ENCODE data around the gene PEAK1. TPM values are rescaled to one million over a fixed set of nuclear protein-coding genes. Genes with fewer than 3 reads are reported as not detected.

Gene PEAK1
- total RNA-seq, 4 donors from 2014 or later = 78.3 to 112 (median 95.2) TPM

DNA sequence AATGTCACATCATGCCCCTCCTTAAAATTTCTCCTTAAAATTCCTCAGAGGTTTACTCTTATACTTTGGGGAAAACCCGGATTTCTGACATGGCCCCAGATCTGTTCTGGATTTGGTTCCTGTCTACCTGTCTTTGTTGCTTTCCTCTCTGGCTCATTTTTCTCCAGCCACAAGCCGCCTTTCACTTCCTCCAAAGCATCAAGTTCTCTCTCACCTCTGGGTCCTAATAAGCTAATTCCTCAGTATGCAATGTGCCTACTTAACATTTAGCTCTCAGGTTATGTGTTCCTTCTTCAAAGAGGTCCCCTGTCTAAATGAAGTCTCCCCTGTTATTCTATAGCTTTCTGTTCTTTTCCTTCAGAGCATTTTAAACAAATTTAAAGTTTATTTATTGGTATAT lies 16.9 kb upstream of the PEAK1 start:
- no peaks in the 10 kb centered on the region for H3K9me3 ChIP-seq
- no peak overlapping the region for H3K27ac ChIP-seq
- 90 to 92% methylated on average over 2 of the region's 2 CpGs for WGBS, 2 donors
- TF ChIP-seq POLR2A (IDR thresholded peaks at IDR 0.05) = no peak
- TF ChIP-seq, protein P1, sequence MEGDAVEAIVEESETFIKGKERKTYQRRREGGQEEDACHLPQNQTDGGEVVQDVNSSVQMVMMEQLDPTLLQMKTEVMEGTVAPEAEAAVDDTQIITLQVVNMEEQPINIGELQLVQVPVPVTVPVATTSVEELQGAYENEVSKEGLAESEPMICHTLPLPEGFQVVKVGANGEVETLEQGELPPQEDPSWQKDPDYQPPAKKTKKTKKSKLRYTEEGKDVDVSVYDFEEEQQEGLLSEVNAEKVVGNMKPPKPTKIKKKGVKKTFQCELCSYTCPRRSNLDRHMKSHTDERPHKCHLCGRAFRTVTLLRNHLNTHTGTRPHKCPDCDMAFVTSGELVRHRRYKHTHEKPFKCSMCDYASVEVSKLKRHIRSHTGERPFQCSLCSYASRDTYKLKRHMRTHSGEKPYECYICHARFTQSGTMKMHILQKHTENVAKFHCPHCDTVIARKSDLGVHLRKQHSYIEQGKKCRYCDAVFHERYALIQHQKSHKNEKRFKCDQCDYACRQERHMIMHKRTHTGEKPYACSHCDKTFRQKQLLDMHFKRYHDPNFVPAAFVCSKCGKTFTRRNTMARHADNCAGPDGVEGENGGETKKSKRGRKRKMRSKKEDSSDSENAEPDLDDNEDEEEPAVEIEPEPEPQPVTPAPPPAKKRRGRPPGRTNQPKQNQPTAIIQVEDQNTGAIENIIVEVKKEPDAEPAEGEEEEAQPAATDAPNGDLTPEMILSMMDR (IDR thresholded peaks at IDR 0.05) = no peak
- TF ChIP-seq EP300 (IDR thresholded peaks at IDR 0.05) = no peak
- DNase-seq (ENCODE audit: low spot score in 2 of 2) = no peak
- no peak overlapping the region for H3K4me3 ChIP-seq
- H3K4me1 ChIP-seq = peaks cover 0 to 11% (median 0%) of the 10 kb centered on the region in 4 donors
- H3K27me3 ChIP-seq = no peaks in the 10 kb centered on the region
- no peaks in the 10 kb centered on the region for H3K36me3 ChIP-seq

DNA sequence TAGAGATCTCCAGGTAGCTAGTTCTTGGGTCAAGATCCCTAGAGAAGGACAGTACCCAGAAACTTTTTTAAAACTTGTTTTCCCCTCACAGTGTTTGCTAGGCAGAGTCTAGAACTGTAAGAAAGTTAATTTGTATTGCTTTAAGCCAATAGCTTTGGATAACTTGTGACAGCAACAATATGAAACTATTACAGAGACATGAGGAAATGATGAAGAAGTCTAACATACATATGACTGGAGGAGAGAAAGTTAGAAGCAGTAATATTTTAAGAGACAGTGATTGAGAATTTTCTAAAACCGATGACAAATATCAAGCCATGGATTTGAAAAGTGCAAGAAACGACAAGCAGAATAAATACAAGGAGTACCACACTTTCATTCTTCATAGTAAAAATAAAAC lies 10.7 kb upstream of the PEAK1 start:
- H3K36me3 ChIP-seq = no peaks in the 10 kb centered on the region
- H3K4me3 ChIP-seq = no peak overlapping the region
- no peak for DNase-seq (ENCODE audit: low spot score in 2 of 2)
- no peaks in the 10 kb centered on the region for H3K27me3 ChIP-seq
- TF ChIP-seq POLR2A (IDR thresholded peaks at IDR 0.05) = no peak
- 87 to 94% methylated on average over 2 of the region's 2 CpGs for WGBS, 2 donors
- H3K4me1 ChIP-seq = peaks cover 0 to 3% (median 0%) of the 10 kb centered on the region in 4 donors
- no peaks in the 10 kb centered on the region for H3K9me3 ChIP-seq
- H3K27ac ChIP-seq = no peak overlapping the region

DNA sequence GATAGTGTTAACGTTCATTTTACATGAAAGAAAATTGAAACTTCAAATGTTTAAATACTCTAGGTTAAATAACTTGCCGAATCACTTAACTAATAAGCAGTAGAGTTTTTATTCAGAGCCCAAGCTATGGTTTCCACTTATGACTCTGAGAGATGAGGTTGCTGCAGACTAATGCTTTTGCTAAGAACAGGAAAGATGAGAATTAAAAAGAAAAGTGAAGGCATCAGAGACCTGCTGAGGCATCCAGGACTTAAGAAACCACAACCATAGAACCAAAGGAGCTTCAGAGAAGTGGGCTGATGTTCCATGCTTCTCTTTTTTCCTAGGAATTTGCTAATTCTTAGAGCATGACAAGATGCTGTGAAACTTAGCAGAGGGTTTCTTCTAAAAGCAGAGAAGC lies 10.3 kb upstream of the PEAK1 start:
- WGBS, 2 donors = 91 to 92% methylated on average over 2 of the region's 2 CpGs
- H3K36me3 ChIP-seq = no peaks in the 10 kb centered on the region
- TF ChIP-seq, protein P1 (IDR thresholded peaks at IDR 0.05) = no peak
- no peak for TF ChIP-seq EP300 (IDR thresholded peaks at IDR 0.05)
- no peak for TF ChIP-seq POLR2A (IDR thresholded peaks at IDR 0.05)

DNA sequence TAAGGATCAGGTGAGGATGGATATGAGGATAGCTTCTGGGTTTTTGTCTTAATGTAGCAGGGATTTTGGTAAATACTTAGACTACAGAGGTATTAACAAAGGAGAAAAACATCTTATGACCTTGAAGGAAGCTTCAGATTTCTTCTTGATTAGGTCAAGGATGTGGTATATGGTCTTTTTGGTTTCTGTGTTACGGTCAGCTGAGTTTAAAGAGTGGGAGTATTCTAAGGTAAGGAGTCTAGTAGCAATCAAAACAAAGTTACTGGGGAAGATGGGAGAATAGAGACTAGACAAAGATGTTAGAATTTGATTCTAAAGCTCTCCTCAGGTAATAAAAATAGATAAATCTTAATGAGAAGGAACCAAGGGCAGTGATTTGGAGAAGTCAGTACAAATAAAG lies 7.0 kb upstream of the PEAK1 start:
- H3K36me3 ChIP-seq = no peaks in the 10 kb centered on the region
- TF ChIP-seq, protein P1 (IDR thresholded peaks at IDR 0.05) = no peak
- no peak for TF ChIP-seq POLR2A (IDR thresholded peaks at IDR 0.05)
- TF ChIP-seq EP300 (IDR thresholded peaks at IDR 0.05) = no peak
- WGBS, 2 donors = 90 to 93% methylated on average over 1 of the region's 1 CpG
- no peak overlapping the region for H3K27ac ChIP-seq
- peaks cover 0 to 24% (median 6%) of the 10 kb centered on the region in 4 donors for H3K4me1 ChIP-seq
- no peaks in the 10 kb centered on the region for H3K27me3 ChIP-seq
- H3K4me3 ChIP-seq = no peak overlapping the region
- no peak for DNase-seq (ENCODE audit: low spot score in 2 of 2)
- H3K9me3 ChIP-seq = no peaks in the 10 kb centered on the region

More for the DNA sequence above, 10.3 kb upstream of the PEAK1 start:
- no peak for DNase-seq (ENCODE audit: low spot score in 2 of 2)
- Histone ChIP-seq H3K9me3 (no peaks in the 10 kb centered on the region), H3K4me3 (no peak overlapping the region), H3K27ac (no peak overlapping the region), H3K4me1 (peaks cover 0 to 3% (median 0%) of the 10 kb centered on the region in 4 donors), H3K27me3 (no peaks in the 10 kb centered on the region)

DNA sequence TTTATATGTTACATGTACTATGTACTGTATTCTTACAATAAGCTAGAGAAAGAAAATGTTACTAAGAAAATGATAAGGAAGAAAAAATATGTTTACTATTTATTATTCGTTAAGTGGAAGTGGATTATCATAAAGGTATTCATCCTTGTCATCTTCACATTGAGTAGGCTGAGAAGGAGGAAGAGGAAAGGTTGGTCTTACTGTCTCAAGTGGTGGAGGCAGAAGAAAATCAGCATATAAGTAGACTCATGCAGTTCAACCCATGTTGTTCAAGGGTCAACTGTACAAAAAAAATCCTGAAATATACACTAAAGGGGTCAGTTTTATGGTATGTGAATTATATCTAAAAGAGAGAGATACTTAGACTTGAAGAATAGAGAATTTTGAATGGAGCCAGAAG lies 6.5 kb upstream of the PEAK1 start:
- Histone ChIP-seq H3K27me3 (no peaks in the 10 kb centered on the region), H3K36me3 (no peaks in the 10 kb centered on the region), H3K4me3 (no peak overlapping the region), H3K27ac (no peak overlapping the region), H3K4me1 (peaks cover 0 to 29% (median 11%) of the 10 kb centered on the region in 4 donors), H3K9me3 (no peaks in the 10 kb centered on the region)
- no peak for TF ChIP-seq EP300 (IDR thresholded peaks at IDR 0.05)
- TF ChIP-seq, protein P1 (IDR thresholded peaks at IDR 0.05) = no peak
- no peak for TF ChIP-seq POLR2A (IDR thresholded peaks at IDR 0.05)
- 83 to 93% methylated on average over 1 of the region's 1 CpG for WGBS, 2 donors
- no peak for DNase-seq (ENCODE audit: low spot score in 2 of 2)

DNA sequence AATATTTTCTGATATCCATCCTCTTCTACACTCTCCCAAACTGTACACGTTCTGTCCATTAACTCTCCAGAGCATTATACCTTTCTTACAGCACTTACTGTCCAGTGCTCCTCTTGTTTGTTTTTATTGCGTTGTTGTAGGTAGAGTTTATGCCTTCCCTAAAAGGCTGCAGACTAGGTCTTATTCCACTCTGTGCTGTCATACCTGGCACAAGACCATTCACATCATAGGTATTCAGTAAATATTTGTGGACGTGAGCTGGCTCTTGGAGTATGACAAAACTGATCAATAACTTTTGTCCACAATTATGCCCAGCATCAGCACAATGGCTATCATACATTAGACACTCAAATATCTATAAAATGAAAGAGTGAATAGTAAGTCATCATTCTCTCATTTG lies 5.2 kb upstream of the PEAK1 start:
- no peak for TF ChIP-seq EP300 (IDR thresholded peaks at IDR 0.05)
- TF ChIP-seq, protein P1 (IDR thresholded peaks at IDR 0.05) = no peak
- Histone ChIP-seq H3K27me3 (no peaks in the 10 kb centered on the region), H3K9me3 (no peaks in the 10 kb centered on the region), H3K27ac (no peak overlapping the region), H3K36me3 (no peaks in the 10 kb centered on the region), H3K4me1 (peaks cover 0 to 33% (median 13%) of the 10 kb centered on the region in 4 donors), H3K4me3 (no peak overlapping the region)
- no peak for DNase-seq (ENCODE audit: low spot score in 2 of 2)
- WGBS, 2 donors = 86 to 88% methylated on average over 3 of the region's 3 CpGs
